B cell (primary cell): Measurements from ENCODE around the gene BIRC2.

Source experiments
- CTCF ChIP-seq: fragments of 200-600 bp; IDR thresholded peaks from one replicate; pipeline ENCODE4 v1.8.0; 2022; ENCODE audit warnings: antibody characterized with exemption, mild to moderate bottlenecking
- EZH2 ChIP-seq: IDR thresholded peaks from 2 replicates; pipeline ENCODE4 v1.6.1; 2012; ENCODE audit warnings: borderline replicate concordance, low read depth, mild to moderate bottlenecking, moderate library complexity, low read length; ENCODE audit not compliant: insufficient read depth, poor library complexity, severe bottlenecking

DNA sequence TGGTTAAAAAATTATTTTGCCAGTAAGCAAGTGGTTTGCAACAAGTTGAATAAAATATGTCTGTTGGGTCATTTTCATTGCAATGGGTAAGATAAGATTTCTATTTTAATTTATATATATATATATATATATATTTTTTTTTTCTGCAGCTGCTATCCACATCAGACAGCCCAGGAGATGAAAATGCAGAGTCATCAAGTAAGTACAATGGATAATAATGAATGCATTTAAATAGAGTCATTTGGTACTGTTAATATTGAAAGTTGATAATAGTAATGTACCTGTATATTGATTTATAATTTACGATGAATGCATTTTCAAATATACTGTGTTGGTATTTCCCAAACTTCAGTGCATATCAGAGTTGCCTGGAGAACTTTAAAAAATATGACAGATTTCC is 18.3 kb upstream of the BIRC2 start:
- TF ChIP-seq CTCF (no peak), EZH2 (no peak)
